ENCODE measurements around the gene PLXNB3. TPM values are rescaled to one million over a fixed set of nuclear protein-coding genes. Genes with fewer than 3 reads are reported as not detected.

PLXNB3 gene
- total and polyA plus RNA-seq, 5 experiments from 2014 or later, result 0.34 to 0.41 TPM; not detected in 3

GRCh38 chrX:153824348-153824747, 60.3 kb downstream of the PLXNB3 start:
- Mint-ChIP-seq H3K36me3 (no peaks in the 10 kb centered on the region), H3K27me3 (peaks cover 0 to 8% (median 0%) of the 10 kb centered on the region in 5 donors), H3K27ac (no peak overlapping the region), H3K4me3 (no peak overlapping the region), H3K9me3 (no peaks in the 10 kb centered on the region), H3K4me1 (peaks cover 12 to 52% (median 40%) of the 10 kb centered on the region in 4 donors)
- ATAC-seq (no peak), DNase-seq (no peak)
- POLR2A ChIA-PET, result no interaction called here

- H3K27me3 Mint-ChIP-seq, result peaks cover 0 to 8% (median 0%) of the 10 kb centered on the region in 5 donors
- POLR2A ChIA-PET, result interaction anchor here (0.9 kb wide), 1 partner anchor 33 kb away, joined by 3 read pairs; no protein-coding TSS in a partner anchor
- ATAC-seq (no peak), DNase-seq (no peak)
- peaks cover 12 to 49% (median 36%) of the 10 kb centered on the region in 4 donors for H3K4me1 Mint-ChIP-seq
- H3K4me3 Mint-ChIP-seq, result no peak overlapping the region
- no peaks in the 10 kb centered on the region for H3K9me3 Mint-ChIP-seq
- H3K27ac Mint-ChIP-seq, result peak overlapping the region in 1 of 10 donors; percentile 43
- H3K36me3 Mint-ChIP-seq, result no peaks in the 10 kb centered on the region
Measured at GRCh38 chrX:153825042-153825441, 61.0 kb downstream of the PLXNB3 start.

Other genes starting within 250 kb of the PLXNB3 start
- gene ATP2B3, start 246.6 kb upstream of the PLXNB3 start, total RNA-seq, result not detected
- not detected for gene ATP2B3, start 246.6 kb upstream of the PLXNB3 start, polyA plus RNA-seq
- gene CCNQ, start 165.1 kb upstream of the PLXNB3 start, total RNA-seq, result 10 to 100 TPM; 25.3 to 27.3 TPM
- 10 to 100 TPM; 28.7 to 37.6 (median 33.8) TPM for gene CCNQ, start 165.1 kb upstream of the PLXNB3 start, polyA plus RNA-seq
- not detected for gene DUSP9, start 117.0 kb upstream of the PLXNB3 start, total RNA-seq
- gene DUSP9, start 117.0 kb upstream of the PLXNB3 start, polyA plus RNA-seq, result not detected
- gene PNCK, start 90.4 kb upstream of the PLXNB3 start, total RNA-seq, result not detected
- gene PNCK, start 90.4 kb upstream of the PLXNB3 start, polyA plus RNA-seq, result not detected
- under 1 TPM; 0.31 to 0.49 TPM for gene SLC6A8, start 76.3 kb upstream of the PLXNB3 start, total RNA-seq
- under 1 TPM in 2 of 3 donors, not detected in 1; 0.04 to 0.16 TPM for gene SLC6A8, start 76.3 kb upstream of the PLXNB3 start, polyA plus RNA-seq
- 100 to 1,000 TPM; 108 to 118 TPM for gene BCAP31, start 39.9 kb upstream of the PLXNB3 start, total RNA-seq
- 100 to 1,000 TPM; 298 to 328 (median 319) TPM for gene BCAP31, start 39.9 kb upstream of the PLXNB3 start, polyA plus RNA-seq
- 1 to 10 TPM; 5.8 to 7.3 TPM for gene ABCD1, start 39.4 kb upstream of the PLXNB3 start, total RNA-seq
- 1 to 10 TPM; 1.1 to 2.1 (median 2.0) TPM for gene ABCD1, start 39.4 kb upstream of the PLXNB3 start, polyA plus RNA-seq
- gene SRPK3, start 16.8 kb downstream of the PLXNB3 start, total RNA-seq, result not detected
- gene SRPK3, start 16.8 kb downstream of the PLXNB3 start, polyA plus RNA-seq, result not detected
- 10 to 100 TPM; 47.7 to 51.2 TPM for gene IDH3G, start 30.1 kb downstream of the PLXNB3 start, total RNA-seq
- 100 to 1,000 TPM in 2 of 3 donors, 10 to 100 TPM in 1; 71.9 to 109 (median 100) TPM for gene IDH3G, start 30.1 kb downstream of the PLXNB3 start, polyA plus RNA-seq
- gene SSR4, start 30.4 kb downstream of the PLXNB3 start, total RNA-seq, result 100 to 1,000 TPM; 120 to 128 TPM
- gene SSR4, start 30.4 kb downstream of the PLXNB3 start, polyA plus RNA-seq, result 100 to 1,000 TPM; 389 to 522 (median 451) TPM
- gene PDZD4, start 66.3 kb downstream of the PLXNB3 start, total RNA-seq, result under 1 TPM; 0.31 to 0.66 TPM
- gene PDZD4, start 66.3 kb downstream of the PLXNB3 start, polyA plus RNA-seq, result 1 to 10 TPM in 1 of 3 donors, under 1 TPM in 1, not detected in 1; 0.41 to 1.5 TPM
- under 1 TPM; 0.16 to 0.23 TPM for gene L1CAM, start 121.9 kb downstream of the PLXNB3 start, total RNA-seq
- gene L1CAM, start 121.9 kb downstream of the PLXNB3 start, polyA plus RNA-seq, result not detected
- not detected for gene AVPR2, start 140.4 kb downstream of the PLXNB3 start, total RNA-seq
- gene AVPR2, start 140.4 kb downstream of the PLXNB3 start, polyA plus RNA-seq, result not detected
- gene ARHGAP4, start 162.0 kb downstream of the PLXNB3 start, total RNA-seq, result 100 to 1,000 TPM; 324 to 353 TPM
- 100 to 1,000 TPM in 1 of 3 donors, 10 to 100 TPM in 2; 58.9 to 112 (median 96.6) TPM for gene ARHGAP4, start 162.0 kb downstream of the PLXNB3 start, polyA plus RNA-seq
- gene NAA10, start 170.8 kb downstream of the PLXNB3 start, total RNA-seq, result 10 to 100 TPM; 72.1 to 80.8 TPM
- 10 to 100 TPM; 66.8 to 73.3 (median 71.3) TPM for gene NAA10, start 170.8 kb downstream of the PLXNB3 start, polyA plus RNA-seq
- 10 to 100 TPM; 17.8 to 18.2 TPM for gene RENBP, start 180.4 kb downstream of the PLXNB3 start, total RNA-seq
- under 1 TPM; 0.49 to 0.96 (median 0.73) TPM for gene RENBP, start 180.4 kb downstream of the PLXNB3 start, polyA plus RNA-seq
- 10 to 100 TPM; 62.4 to 64.9 TPM for gene HCFC1, start 207.6 kb downstream of the PLXNB3 start, total RNA-seq
- gene HCFC1, start 207.6 kb downstream of the PLXNB3 start, polyA plus RNA-seq, result 10 to 100 TPM in 1 of 3 donors, 1 to 10 TPM in 2; 3.3 to 11.9 (median 7.9) TPM
- gene TMEM187, start 208.5 kb downstream of the PLXNB3 start, total RNA-seq, result 10 to 100 TPM in 1 of 2 experiments, 1 to 10 TPM in 1; 9.3 to 11.2 TPM
- gene TMEM187, start 208.5 kb downstream of the PLXNB3 start, polyA plus RNA-seq, result 10 to 100 TPM in 1 of 3 donors, 1 to 10 TPM in 2; 3.1 to 13.6 (median 8.9) TPM

All from naive thymus-derived CD8-positive, alpha-beta T cell (primary cell).